GM23338 (cell line): Measurements from ENCODE around the gene CTDSPL. TPM values are rescaled to one million over a fixed set of nuclear protein-coding genes. Genes with fewer than 3 reads are reported as not detected.

Experiments
- ATAC-seq: fragments of 200-7000 bp; cut with Tn5 transposase; 3 replicates; pipeline ENCODE4 v1.9.1; 2020
- DNase-seq: peaks from one replicate; pipeline ENCODE4 v3.0.0-alpha.2; 2015; ENCODE audit warnings: low spot score
- H2AFZ ChIP-seq: fragments of 200-600 bp; sonication (generic); 2 replicates; pipeline ENCODE4 v1.8.0; 2016; ENCODE audit warnings: antibody characterized with exemption, mild to moderate bottlenecking, moderate library complexity
- H3F3A ChIP-seq: fragments of 200-600 bp; sonication (generic); replicated peaks from 2 replicates; pipeline ENCODE4 v1.8.0; 2017; ENCODE audit warnings: antibody characterized with exemption, mixed run types, low read depth
- H3K27ac ChIP-seq: fragments of 200-600 bp; sonication (generic); 2 replicates; pipeline ENCODE4 v1.6.1; 2016; ENCODE audit warnings: low read depth
- H3K27me3 ChIP-seq: fragments of 200-600 bp; sonication (generic); 2 replicates; pipeline ENCODE4 v1.8.0; 2016; ENCODE audit warnings: mild to moderate bottlenecking, mixed run types, moderate library complexity; ENCODE audit not compliant: insufficient read depth
- H3K36me3 ChIP-seq: fragments of 200-600 bp; sonication (generic); 2 replicates; pipeline ENCODE4 v1.8.0; 2016; ENCODE audit warnings: mild to moderate bottlenecking; ENCODE audit not compliant: insufficient read depth
- H3K4me1 ChIP-seq: fragments of 200-600 bp; sonication (generic); 2 replicates; pipeline ENCODE4 v1.8.0; 2016; ENCODE audit warnings: mild to moderate bottlenecking, moderate library complexity; ENCODE audit not compliant: insufficient read depth
- H3K4me2 ChIP-seq: fragments of 200-600 bp; sonication (generic); 2 replicates; pipeline ENCODE4 v1.7.1; 2017; ENCODE audit warnings: mixed run types
- H3K4me3 ChIP-seq: fragments of 200-600 bp; sonication (generic); 2 replicates; pipeline ENCODE4 v1.6.1; 2016; ENCODE audit warnings: mixed run types
- H3K79me2 ChIP-seq: fragments of 200-600 bp; sonication (generic); replicated peaks from 2 replicates; pipeline ENCODE4 v1.8.0; 2017; ENCODE audit warnings: mild to moderate bottlenecking; ENCODE audit not compliant: insufficient read depth
- H3K9me2 ChIP-seq: fragments of 200-600 bp; sonication (generic); 2 replicates; pipeline ENCODE4 v1.8.0; 2017; ENCODE audit not compliant: insufficient read depth
- H4K20me1 ChIP-seq: fragments of 200-600 bp; sonication (generic); replicated peaks from 2 replicates; pipeline ENCODE4 v1.8.0; 2017; ENCODE audit warnings: mild to moderate bottlenecking; ENCODE audit not compliant: insufficient read depth
- H3K27ac Mint-ChIP-seq: 2 replicates; pipeline ENCODE4 v1.8.0; 2020; ENCODE audit warnings: inconsistent platforms, mild to moderate bottlenecking, moderate library complexity, mixed read lengths
- H3K27me3 Mint-ChIP-seq: 3 replicates; pipeline ENCODE4 v1.8.0; 2022; ENCODE audit warnings: low read depth, mild to moderate bottlenecking, moderate library complexity, mixed read lengths, inconsistent platforms; ENCODE audit not compliant: insufficient read depth, poor library complexity
- H3K36me3 Mint-ChIP-seq: 3 replicates; pipeline ENCODE4 v1.8.0; 2021; ENCODE audit warnings: low read depth, mild to moderate bottlenecking, inconsistent platforms, moderate library complexity, mixed read lengths
- H3K4me1 Mint-ChIP-seq: 3 replicates; pipeline ENCODE4 v1.8.0; 2020; ENCODE audit warnings: mild to moderate bottlenecking, inconsistent platforms, mixed read lengths
- H3K4me3 Mint-ChIP-seq: 3 replicates; pipeline ENCODE4 v1.8.0; 2021; ENCODE audit warnings: moderate library complexity, mild to moderate bottlenecking, inconsistent platforms, mixed read lengths
- H3K9me3 Mint-ChIP-seq: 3 replicates; pipeline ENCODE4 v1.8.0; 2020; ENCODE audit warnings: moderate library complexity, mild to moderate bottlenecking, inconsistent platforms, mixed read lengths
- CTCF ChIP-seq, 2 experiments: fragments of 200-600 bp in 1 of 2; sonication (generic) in 1 of 2; conservative IDR thresholded peaks; 2 replicates each; pipeline versions ENCODE4 v1.5.1 to v1.6.1; 2016 to 2017; ENCODE audit warnings: antibody characterized with exemption in 2 of 2, low read depth in 2 of 2, mild to moderate bottlenecking in 2 of 2, moderate library complexity in 1 of 2
- EZH2 ChIP-seq: fragments of 200-600 bp; sonication (generic); IDR thresholded peaks from one replicate; pipeline ENCODE4 v1.8.0; 2017; ENCODE audit warnings: antibody characterized with exemption, mild to moderate bottlenecking, low read depth; ENCODE audit not compliant: unreplicated experiment
- EZH2phosphoT487 ChIP-seq: fragments of 200-600 bp; sonication (generic); IDR thresholded peaks from one replicate; pipeline ENCODE4 v1.8.1; 2018; ENCODE audit warnings: antibody characterized with exemption; ENCODE audit not compliant: unreplicated experiment
- JUNB ChIP-seq: IDR thresholded peaks from one replicate; pipeline ENCODE4 v1.6.1; 2016; ENCODE audit warnings: antibody characterized with exemption; ENCODE audit not compliant: unreplicated experiment
- NANOG ChIP-seq: IDR thresholded peaks from 2 replicates; pipeline ENCODE4 v1.6.1; 2016; ENCODE audit warnings: antibody characterized with exemption, borderline replicate concordance
- POLR2AphosphoS5 ChIP-seq: IDR thresholded peaks from 2 replicates; pipeline ENCODE4 v1.6.1; 2016; ENCODE audit warnings: antibody characterized with exemption, low read depth
- REST ChIP-seq: IDR thresholded peaks from one replicate; pipeline ENCODE4 v1.6.1; 2018; ENCODE audit warnings: antibody characterized with exemption; ENCODE audit not compliant: unreplicated experiment
- ZNF114 ChIP-seq: fragments of 250-450 bp; sonication (Bioruptor Pico); IDR thresholded peaks from 2 replicates; pipeline ENCODE4 v1.5.0; 2020; ENCODE audit warnings: mild to moderate bottlenecking, moderate library complexity
- ZNF331 ChIP-seq: fragments of 250-450 bp; sonication (Bioruptor Pico); IDR thresholded peaks from 2 replicates; pipeline ENCODE4 v1.5.0; 2020; ENCODE audit warnings: low read depth, mild to moderate bottlenecking, moderate library complexity
- ZNF462 ChIP-seq: fragments of 250-450 bp; sonication (Bioruptor Pico); IDR thresholded peaks from 2 replicates; pipeline ENCODE4 v1.5.0; 2020; ENCODE audit warnings: mild to moderate bottlenecking, moderate library complexity
- polyA plus RNA-seq: library from polyadenylated mRNA; unstranded; fragments of >200 nt; fragmentation: Nextera tagmentation; extraction: Ambion mirVana; gene quantifications from 2 replicates; pipeline ENCODE4 v1.2.1, GENCODE V29; 2016
- total RNA-seq: library from RNA; depleted of rRNA; stranded (reverse); fragments of >200 nt; shearing (Covaris generic); gene quantifications from 2 replicates; pipeline ENCODE4 v1.2.3, GENCODE V29; 2014

The CTDSPL gene
- total and polyA plus RNA-seq, 2 experiments from 2014 or later: 23.2 to 42.0 TPM

- TF ChIP-seq EZH2phosphoT487 (no peak), ZNF331 (no peak), ZNF114 (no peak), REST (no peak), JUNB (no peak), POLR2AphosphoS5 (no peak)
Observed at GRCh38 chr3:37916685-37917084, 55.0 kb downstream of the CTDSPL start (continued).

GRCh38 chr3:37918627-37919026 is 56.9 kb downstream of the CTDSPL start:
- Histone ChIP-seq H3K27ac (no peak overlapping the region), H3K27me3 (no peaks in the 10 kb centered on the region), H3K4me2 (no peak overlapping the region), H3K79me2 (peaks cover 12% of the 10 kb centered on the region), H2AFZ (no peak overlapping the region), H3F3A (no peaks in the 10 kb centered on the region), H4K20me1 (no peaks in the 10 kb centered on the region; the same call in 1 of the 2 replicates), H3K9me2 (no peaks in the 10 kb centered on the region), H3K36me3 (no peaks in the 10 kb centered on the region), H3K4me1 (peaks cover 17% of the 10 kb centered on the region), H3K4me3 (no peak overlapping the region)
- Mint-ChIP-seq H3K36me3 (no peaks in the 10 kb centered on the region), H3K27me3 (peaks cover 2% of the 10 kb centered on the region), H3K27ac (no peak overlapping the region), H3K4me3 (no peak overlapping the region), H3K9me3 (no peaks in the 10 kb centered on the region), H3K4me1 (peaks cover 31% of the 10 kb centered on the region)
- no peak for ATAC-seq
- peak; percentile 32 for DNase-seq
- TF ChIP-seq REST: no peak
- no peak for TF ChIP-seq CTCF (conservative IDR thresholded peaks at IDR 0.05; ENCODE audit: low read depth in 2 of 2)
- TF ChIP-seq ZNF331: no peak
- TF ChIP-seq ZNF114: no peak
- no peak for TF ChIP-seq JUNB
- TF ChIP-seq ZNF462: no peak
- TF ChIP-seq EZH2: no peak
- TF ChIP-seq NANOG: no peak
- no peak for TF ChIP-seq POLR2AphosphoS5
